NB4 (cell line): Measurements from ENCODE around the gene SEMA4A.

ENCODE experiments used
- DNase-seq: peaks from one replicate; pipeline ENCODE4 v3.0.0; 2010; ENCODE audit warnings: low read depth
- H3K4me3 ChIP-seq: one replicate; pipeline ENCODE4 v1.5.1; 2011; ENCODE audit warnings: mild to moderate bottlenecking, low read depth, low read length, moderate library complexity
- CTCF ChIP-seq: IDR thresholded peaks from one replicate; pipeline ENCODE4 v1.5.1; 2012; ENCODE audit warnings: low read depth, low read length
- MAX ChIP-seq: IDR thresholded peaks from 2 replicates; pipeline ENCODE4 v1.6.1; 2011; ENCODE audit warnings: low read depth, low read length
- MYC ChIP-seq: IDR thresholded peaks from 2 replicates; pipeline ENCODE4 v1.6.1; 2011; ENCODE audit warnings: low read depth, low read length
- POLR2A ChIP-seq: IDR thresholded peaks from 2 replicates; pipeline ENCODE4 v1.6.1; 2011; ENCODE audit warnings: mild to moderate bottlenecking; ENCODE audit not compliant: insufficient read length; ENCODE audit errors: extremely low read depth

The SEMA4A gene

GRCh38 chr1:156134716-156135435, 18.5 kb upstream of the SEMA4A start:
- no peak for TF ChIP-seq MYC
- no peak for TF ChIP-seq MAX
- no peak for TF ChIP-seq POLR2A
- TF ChIP-seq CTCF: no peak

GRCh38 chr1:156135930-156136871, 17.2 kb upstream of the SEMA4A start:
- no peak for DNase-seq
- TF ChIP-seq MYC: no peak

More at GRCh38 chr1:156134716-156135435, 18.5 kb upstream of the SEMA4A start:
- no peak overlapping the region for H3K4me3 ChIP-seq
- DNase-seq: no peak

GRCh38 chr1:156136970-156137483, 16.4 kb upstream of the SEMA4A start:
- H3K4me3 ChIP-seq: no peak overlapping the region
- no peak for DNase-seq
- TF ChIP-seq MYC (no peak), CTCF (peak; percentile 23), POLR2A (no peak), MAX (no peak)

More at GRCh38 chr1:156135930-156136871, 17.2 kb upstream of the SEMA4A start:
- no peak overlapping the region for H3K4me3 ChIP-seq

GRCh38 chr1:156138458-156138867, 14.9 kb upstream of the SEMA4A start:
- no peak for DNase-seq
- H3K4me3 ChIP-seq: no peak overlapping the region
- TF ChIP-seq POLR2A: no peak
- TF ChIP-seq MYC: no peak
- no peak for TF ChIP-seq MAX
- no peak for TF ChIP-seq CTCF

GRCh38 chr1:156140879-156141707, 12.3 kb upstream of the SEMA4A start:
- DNase-seq: peak; percentile 41
- no peak for TF ChIP-seq MAX
- peak; percentile 70 for TF ChIP-seq CTCF
- no peak overlapping the region for H3K4me3 ChIP-seq
